ENCODE results near the gene SURF1.
"Not testable (repeated sequence)": the region's sequence is repeated elsewhere in the genome, so short reads cannot be mapped to it uniquely, and the experiment has no call there.

DNA sequence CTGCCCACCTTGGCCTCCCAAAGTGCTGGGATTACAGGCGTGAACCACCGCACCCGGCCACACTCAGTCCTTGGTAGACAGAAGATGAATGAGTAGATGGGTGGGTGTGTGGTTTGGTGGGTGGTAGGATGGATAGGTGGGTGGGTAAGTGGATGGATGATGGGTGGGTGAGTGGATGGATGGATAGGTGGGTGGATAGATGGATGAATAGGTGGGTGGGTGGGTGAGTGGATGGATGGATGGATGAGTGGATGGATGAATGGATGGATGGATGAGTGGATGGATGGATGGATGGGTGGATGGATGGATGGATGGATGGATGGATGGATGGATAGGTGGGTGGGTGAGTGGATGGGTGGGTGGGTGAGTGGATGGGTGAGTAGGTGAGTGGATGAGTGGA lies 36.0 kb upstream of the SURF1 start:
- TF ChIP-seq, protein P1, sequence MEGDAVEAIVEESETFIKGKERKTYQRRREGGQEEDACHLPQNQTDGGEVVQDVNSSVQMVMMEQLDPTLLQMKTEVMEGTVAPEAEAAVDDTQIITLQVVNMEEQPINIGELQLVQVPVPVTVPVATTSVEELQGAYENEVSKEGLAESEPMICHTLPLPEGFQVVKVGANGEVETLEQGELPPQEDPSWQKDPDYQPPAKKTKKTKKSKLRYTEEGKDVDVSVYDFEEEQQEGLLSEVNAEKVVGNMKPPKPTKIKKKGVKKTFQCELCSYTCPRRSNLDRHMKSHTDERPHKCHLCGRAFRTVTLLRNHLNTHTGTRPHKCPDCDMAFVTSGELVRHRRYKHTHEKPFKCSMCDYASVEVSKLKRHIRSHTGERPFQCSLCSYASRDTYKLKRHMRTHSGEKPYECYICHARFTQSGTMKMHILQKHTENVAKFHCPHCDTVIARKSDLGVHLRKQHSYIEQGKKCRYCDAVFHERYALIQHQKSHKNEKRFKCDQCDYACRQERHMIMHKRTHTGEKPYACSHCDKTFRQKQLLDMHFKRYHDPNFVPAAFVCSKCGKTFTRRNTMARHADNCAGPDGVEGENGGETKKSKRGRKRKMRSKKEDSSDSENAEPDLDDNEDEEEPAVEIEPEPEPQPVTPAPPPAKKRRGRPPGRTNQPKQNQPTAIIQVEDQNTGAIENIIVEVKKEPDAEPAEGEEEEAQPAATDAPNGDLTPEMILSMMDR (IDR thresholded peaks at IDR 0.05) = not testable (repeated sequence)
- not testable (repeated sequence) for TF ChIP-seq POLR2A (IDR thresholded peaks at IDR 0.05)
